C4-2B (cell line): ENCODE data around the gene IFIT1B.

Experiments used
- CTCF ChIP-seq: fragments of 450-650 bp; conservative IDR thresholded peaks from 2 replicates; pipeline ENCODE4 v1.5.1; 2017; ENCODE audit warnings: mild to moderate bottlenecking
- ZFX ChIP-seq: fragments of 450-650 bp; IDR thresholded peaks from 2 replicates; pipeline ENCODE4 v1.6.1; 2017

GRCh38 chr10:89338713-89339112 is 39.1 kb upstream of the IFIT1B start:
- no peak for TF ChIP-seq CTCF
- TF ChIP-seq ZFX, result no peak
